Dedifferentiated amniotic fluid mesenchymal stem cell (primary cell): ENCODE results near the gene ST8SIA1.

ENCODE experiments used
- DNase-seq: peaks from one replicate; pipeline ENCODE4 v3.0.0-alpha.2; 2016; ENCODE audit errors: extremely low spot score

Gene ST8SIA1

DNA sequence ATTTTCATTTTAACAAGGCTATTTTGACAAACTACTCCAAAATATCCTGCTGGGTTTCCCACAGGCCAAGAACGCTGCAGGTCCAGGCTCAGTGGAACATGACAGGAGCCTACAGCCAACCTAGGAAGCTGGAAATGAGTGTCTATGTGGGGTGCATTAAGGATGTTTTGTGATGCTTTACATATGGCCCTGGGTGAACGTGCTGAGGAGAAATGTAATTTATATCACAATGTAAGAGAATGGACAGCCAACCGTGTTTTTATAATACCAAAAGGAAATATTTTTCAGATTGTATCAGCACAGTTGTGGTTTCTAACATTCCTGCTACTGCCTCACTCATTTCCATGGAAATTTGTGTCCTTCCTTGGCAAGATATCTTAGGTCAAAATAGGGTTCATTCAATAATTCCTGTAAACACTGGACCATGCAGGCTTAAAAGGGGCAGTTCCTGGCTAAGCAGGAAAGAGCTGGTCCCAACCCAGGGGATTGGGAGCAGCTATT, 51.5 kb downstream of the ST8SIA1 start:
- DNase-seq, result peak; percentile 67

DNA sequence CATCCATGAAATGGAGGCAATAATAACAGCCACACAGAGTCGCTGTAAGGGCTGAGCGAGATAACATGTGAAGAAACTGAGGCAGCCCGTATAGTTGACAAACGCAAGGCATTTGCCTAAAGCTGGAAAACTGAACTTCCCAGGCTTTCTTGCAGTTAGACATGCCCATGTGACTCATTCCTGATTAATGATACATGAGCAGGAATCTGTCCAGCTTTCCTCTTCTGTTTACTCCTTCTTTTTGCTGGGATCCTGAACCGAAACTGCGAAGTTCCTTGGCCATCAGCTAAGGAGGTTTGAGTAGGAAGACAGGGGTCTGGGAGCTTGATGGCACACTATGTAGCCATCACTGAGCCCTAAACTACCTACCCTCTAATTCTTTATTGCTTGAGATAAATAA, 52.2 kb downstream of the ST8SIA1 start:
- no peak for DNase-seq

DNA sequence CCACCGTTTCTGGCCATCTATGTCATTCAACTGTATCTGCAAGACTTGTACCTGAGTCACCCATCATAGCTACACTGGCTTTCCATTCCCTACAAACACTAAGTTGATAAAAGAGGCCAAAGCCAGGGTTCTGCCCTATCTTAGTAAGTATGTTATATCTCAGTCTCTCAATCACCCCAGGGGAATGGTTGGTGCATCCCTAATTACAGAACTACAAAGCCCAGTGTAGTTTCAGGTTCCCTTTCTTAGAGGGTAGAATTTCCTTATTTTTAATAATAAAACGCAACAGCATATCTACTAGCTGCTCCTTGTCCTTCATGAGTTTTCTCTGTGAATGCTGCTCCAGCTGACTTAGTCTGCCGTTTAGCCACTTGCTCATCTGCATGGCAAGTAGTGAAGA, 57.6 kb downstream of the ST8SIA1 start:
- no peak for DNase-seq

- no peak for DNase-seq
Measured at GRCh38 chr12:22276313-22276712, 58.2 kb downstream of the ST8SIA1 start.

GRCh38 chr12:22275843-22276242, 58.7 kb downstream of the ST8SIA1 start:
- peak; percentile 97 for DNase-seq

DNA sequence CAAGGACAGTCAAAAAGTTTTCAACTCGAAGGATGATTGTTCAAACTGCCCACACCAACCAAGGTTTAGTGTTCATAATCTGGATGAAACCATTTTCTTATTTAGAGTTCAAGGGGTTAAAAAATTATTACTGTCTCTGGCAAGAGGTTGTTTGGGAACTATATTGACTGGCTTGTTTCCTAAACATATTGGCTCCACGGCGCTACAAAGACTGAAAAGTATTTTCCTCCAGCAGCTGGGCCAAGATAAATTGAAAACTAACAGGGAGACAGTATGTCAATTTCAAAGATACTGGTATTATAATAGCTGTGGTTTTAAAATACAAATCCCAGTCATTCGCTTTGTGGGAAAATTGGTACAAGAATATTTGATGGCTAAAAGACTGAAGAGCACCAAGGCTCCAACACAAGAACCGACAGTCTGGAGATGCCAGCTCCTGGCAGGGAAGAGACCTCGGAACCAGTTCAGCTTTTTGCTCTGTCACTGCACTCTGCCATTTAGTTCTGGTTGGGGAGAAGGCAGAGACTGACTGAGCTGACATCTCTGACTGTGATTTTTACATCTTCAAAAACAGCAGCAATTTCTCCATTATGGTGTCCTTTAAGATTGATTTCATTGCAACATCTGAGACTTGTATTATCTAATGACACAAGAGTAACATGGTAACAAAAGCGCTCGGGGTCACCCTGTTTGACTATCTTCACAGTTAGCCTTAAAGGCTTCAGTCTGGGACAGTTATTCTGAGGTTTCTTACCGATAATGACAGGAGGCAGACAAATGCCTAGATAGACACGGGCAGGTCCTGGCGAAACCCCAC, 62.0 kb downstream of the ST8SIA1 start:
- no peak for DNase-seq

DNA sequence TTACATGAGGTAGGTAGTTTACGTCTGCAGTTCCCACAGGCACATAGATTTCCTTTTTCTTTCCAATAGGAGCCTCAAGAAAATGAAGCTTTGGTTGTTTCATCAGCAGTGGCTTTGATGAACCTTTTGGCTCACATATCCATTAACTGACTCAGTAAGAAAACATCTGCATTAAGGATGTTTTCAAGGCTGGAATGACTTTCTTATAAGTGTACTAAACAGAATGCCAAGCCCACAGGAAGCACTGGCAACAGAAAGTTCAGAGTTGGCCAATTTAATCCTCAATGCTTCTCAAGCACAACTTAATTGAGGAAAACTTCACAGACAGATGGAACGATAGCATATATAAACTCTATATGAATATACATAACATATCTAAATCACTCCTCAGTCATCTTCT, 63.5 kb downstream of the ST8SIA1 start:
- DNase-seq, result peak; percentile 63

- DNase-seq, result no peak
Measured at GRCh38 chr12:22268973-22269372, 65.5 kb downstream of the ST8SIA1 start.

DNA sequence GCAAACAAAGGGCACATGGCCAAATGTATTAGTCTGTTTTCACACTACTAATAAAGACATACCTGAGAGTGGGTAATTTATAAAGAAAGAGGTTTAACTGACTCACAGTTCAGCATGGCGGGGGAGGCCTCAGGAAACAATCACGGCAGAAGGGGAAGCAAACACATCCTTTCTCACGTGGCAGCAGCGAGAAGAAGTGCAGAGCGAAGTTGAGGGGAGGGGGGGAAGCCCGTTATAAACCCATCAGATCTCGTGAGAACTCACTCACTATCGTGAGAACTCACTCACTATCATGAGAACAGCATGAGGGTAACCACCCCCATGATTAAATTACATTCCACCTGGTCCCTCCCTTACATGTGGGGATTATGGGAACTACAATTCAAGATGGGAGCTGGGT, 66.1 kb downstream of the ST8SIA1 start:
- DNase-seq, result no peak

DNA sequence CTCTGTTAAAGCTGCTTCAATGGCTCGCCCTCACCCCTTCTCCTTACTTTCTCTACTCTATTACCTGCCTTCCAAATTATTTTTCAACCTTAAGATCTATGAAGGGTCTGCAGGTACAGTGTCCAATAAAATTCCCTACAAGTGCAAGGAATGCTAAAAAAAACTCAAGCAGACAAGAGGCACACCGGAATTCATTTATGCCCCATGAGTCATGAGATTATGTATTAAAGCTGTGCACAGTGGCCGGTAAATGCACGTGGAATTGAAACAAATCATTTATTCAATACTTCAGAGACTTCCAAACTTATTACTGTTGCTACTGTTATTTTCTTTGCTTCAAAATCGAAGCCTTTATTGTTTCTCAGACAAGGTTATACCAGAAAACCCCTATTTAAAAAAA, 68.4 kb downstream of the ST8SIA1 start:
- DNase-seq, result no peak

GRCh38 chr12:22264380-22264779, 70.1 kb downstream of the ST8SIA1 start:
- DNase-seq, result no peak

GRCh38 chr12:22262309-22262708, 72.2 kb downstream of the ST8SIA1 start:
- DNase-seq, result no peak

DNA sequence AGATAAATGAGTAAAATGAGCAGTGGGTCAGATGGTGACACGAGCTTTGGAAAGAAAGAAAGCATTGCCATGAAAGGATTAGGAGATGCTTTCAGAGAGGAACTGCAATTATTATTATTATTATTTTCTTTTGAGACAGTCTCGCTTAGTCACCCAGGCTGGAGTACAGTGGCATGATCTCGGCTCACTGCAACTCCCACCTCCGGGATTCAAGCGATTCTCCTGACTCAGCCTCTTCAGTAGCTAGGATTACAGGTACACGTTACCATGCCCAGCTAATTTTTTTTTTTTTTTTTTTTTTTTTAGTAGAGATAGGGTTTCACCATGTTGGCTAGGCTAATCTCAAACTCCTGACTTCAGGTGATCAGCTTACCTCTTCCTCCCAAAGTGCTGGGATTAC, 77.4 kb downstream of the ST8SIA1 start:
- no peak for DNase-seq

GRCh38 chr12:22256605-22257004, 77.9 kb downstream of the ST8SIA1 start:
- DNase-seq, result no peak

DNA sequence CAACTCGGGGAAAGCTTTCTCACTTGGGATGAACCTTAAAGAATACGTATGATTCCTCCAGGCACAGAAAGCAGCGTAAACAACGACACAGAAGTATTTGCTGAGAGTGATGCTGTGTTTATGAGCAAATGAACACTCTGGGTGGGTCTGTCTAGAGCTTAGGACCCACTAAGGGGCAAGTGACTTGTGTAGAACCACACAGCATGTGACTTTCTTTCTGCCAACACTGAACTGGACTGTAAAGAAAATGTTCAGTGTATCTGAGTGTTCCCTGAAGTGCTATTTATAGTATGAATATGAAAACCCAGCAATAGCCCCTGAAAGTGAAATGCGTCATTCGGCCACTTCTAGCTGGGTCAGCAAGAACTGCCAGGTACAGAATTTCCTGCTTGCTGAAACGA, 78.5 kb downstream of the ST8SIA1 start:
- no peak for DNase-seq

GRCh38 chr12:22255097-22255496, 79.4 kb downstream of the ST8SIA1 start:
- peak; percentile 50 for DNase-seq

- DNase-seq, result no peak
Measured at GRCh38 chr12:22254478-22254877, 80.0 kb downstream of the ST8SIA1 start.

DNA sequence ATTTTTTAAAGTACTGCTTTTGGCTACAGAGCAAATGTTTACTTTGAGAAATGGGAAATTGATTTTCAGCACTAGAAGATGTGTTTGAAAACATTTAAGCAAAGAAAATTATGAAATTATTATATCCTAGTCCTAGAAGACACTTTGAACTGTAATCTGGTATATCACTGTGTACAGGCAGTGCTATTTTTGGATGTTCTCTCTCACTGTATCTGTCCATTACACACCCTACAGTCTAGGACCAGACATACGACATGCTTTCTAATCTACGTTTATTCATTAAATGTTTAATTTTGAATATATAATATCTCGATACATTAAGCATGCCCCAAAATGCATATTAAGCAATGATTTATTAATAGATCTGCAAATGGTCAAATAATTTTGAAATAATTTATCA, 82.5 kb downstream of the ST8SIA1 start:
- DNase-seq, result no peak

GRCh38 chr12:22250762-22251161, 83.7 kb downstream of the ST8SIA1 start:
- no peak for DNase-seq

- no peak for DNase-seq
Measured at GRCh38 chr12:22248571-22249115, 85.9 kb downstream of the ST8SIA1 start.

DNA sequence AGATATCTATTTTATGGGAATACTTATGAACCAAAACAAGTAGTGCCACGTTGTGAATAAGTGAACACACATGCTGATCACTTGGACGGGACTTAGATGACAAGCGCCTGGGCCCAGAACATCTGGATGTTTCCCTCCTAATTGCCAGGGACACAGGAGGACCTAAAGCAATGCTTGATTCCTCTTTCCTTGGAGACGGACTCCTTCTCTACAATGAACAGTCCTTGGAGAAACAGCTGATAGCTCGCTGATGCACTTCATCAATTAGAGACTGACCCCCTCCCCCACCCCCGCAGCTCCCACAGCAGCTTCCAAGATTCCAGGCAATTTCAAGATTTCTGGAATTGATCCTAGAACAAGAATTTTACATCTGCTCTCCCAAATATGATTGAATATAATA, 86.4 kb downstream of the ST8SIA1 start:
- DNase-seq, result no peak

DNA sequence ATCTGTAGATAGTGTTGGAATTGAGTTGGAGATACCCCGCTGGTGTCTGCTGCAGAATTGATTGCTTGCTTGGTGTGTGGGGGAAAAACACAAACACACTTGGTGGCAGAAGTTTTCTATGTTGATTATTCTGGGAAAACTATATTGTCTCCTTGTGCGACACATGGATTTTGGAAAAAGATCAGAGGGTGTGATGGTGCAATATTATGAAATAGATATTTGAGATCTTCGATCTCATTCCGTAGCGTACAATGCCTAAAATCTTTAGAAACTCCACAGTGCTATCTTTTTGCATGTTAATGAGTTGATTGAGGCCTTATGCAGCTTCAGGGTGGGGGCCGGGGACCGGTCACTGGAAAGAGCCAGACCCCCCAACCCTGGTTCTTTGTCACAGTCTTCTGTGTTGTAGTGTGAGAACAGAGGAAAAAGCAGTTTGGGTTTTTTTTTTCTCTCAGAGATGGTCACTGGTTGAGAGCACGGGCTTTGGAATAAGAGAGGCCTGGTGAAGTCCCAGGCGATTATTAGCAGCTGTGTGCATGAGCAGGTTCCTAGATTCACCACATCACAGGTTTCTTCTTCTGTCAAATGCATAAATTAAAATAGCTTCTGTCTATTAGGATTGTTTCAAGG, 88.2 kb downstream of the ST8SIA1 start:
- no peak for DNase-seq

GRCh38 chr12:22242726-22243125, 91.8 kb downstream of the ST8SIA1 start:
- no peak for DNase-seq
